Measurements from ENCODE around the gene SHISA7. TPM values are rescaled to one million over a fixed set of nuclear protein-coding genes. Genes with fewer than 3 reads are reported as not detected.

Gene SHISA7
- under 1 TPM in 1 of 7 donors, not detected in 6; 0.27 TPM for total RNA-seq
- polyA plus RNA-seq, result under 1 TPM in 1 of 3 donors, not detected in 2; 0.03 TPM
- long read RNA-seq, donor 1, result 0 reads
- long read RNA-seq, donor 2, full-length matches to known transcripts, result 1 of 1 reads
- long read RNA-seq, donor 2, partial matches to known transcripts, result 0 of 1 reads
- long read RNA-seq, donor 2, other reads (novel, unspliced or antisense), result 0 of 1 reads

DNA sequence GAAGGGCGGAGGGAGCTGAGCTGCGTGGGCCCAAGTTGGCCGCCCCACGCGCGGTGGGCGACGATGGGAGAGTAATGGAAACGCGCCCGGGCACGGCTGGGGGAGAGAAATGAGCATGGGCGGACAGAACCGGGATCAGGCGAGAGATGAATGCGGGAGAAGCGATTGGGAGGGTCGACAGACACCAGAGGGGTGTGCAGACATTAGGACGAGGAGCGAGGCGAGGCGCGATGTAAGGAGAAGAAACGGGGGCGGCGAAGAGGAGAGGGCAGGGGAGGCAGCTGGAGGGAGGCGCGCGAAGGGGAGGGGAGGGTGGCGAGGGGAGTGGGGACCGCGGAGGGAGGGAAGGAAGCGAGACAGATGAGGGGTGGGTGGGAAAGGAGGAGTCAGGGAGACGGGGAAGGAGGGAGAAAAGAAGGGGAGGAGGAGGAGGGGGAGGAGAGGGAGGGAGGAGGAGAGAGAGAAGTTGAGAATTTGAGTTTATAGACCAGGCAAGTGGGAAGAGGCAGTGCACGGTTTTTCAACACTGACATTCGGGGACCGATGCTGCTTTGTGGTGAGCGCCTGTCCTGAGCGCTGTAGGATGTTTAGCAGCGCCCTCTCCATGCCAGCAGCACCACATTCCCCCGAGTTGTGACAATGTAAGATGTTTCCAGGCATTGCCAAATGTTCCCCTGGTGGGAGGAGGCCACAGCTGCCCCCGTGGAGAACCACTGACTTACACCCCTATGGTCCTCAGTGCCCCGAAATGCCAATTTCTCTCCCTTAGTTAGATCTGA is at the start of gene SHISA7:
Gene SHISA7, minus strand, starts transcription at position 256 of the 779 bp plus-strand sequence. CDS start 437 bp downstream, outside the sequence.
- DNase-seq, result no peak
- TF ChIP-seq, protein P1, sequence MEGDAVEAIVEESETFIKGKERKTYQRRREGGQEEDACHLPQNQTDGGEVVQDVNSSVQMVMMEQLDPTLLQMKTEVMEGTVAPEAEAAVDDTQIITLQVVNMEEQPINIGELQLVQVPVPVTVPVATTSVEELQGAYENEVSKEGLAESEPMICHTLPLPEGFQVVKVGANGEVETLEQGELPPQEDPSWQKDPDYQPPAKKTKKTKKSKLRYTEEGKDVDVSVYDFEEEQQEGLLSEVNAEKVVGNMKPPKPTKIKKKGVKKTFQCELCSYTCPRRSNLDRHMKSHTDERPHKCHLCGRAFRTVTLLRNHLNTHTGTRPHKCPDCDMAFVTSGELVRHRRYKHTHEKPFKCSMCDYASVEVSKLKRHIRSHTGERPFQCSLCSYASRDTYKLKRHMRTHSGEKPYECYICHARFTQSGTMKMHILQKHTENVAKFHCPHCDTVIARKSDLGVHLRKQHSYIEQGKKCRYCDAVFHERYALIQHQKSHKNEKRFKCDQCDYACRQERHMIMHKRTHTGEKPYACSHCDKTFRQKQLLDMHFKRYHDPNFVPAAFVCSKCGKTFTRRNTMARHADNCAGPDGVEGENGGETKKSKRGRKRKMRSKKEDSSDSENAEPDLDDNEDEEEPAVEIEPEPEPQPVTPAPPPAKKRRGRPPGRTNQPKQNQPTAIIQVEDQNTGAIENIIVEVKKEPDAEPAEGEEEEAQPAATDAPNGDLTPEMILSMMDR (IDR thresholded peaks at IDR 0.05 in 8 of 11, conservative IDR thresholded peaks at IDR 0.05 in 3 of 11), result no peak
- TF ChIP-seq POLR2A (IDR thresholded peaks at IDR 0.05) (no peak), POLR2AphosphoS5 (IDR thresholded peaks at IDR 0.05) (no peak)
- WGBS, 5 donors, result 1 to 4% (median 3%) methylated on average over 43 of the region's 43 CpGs
- Histone ChIP-seq H3K27me3 (replicated peaks in 1 of 7) (peaks cover 7 to 96% (median 70%) of the 10 kb centered on the region in 7 donors), H3K27ac (no peak within 1 kb of the TSS), H3K9me3 (no peaks in the 10 kb centered on the region), H3K36me3 (no peaks in the 10 kb centered on the region), H3K4me1 (peaks cover 11 to 35% (median 26%) of the 10 kb centered on the region in 6 donors), H3K4me3 (peak within 1 kb of the TSS in 1 of 8 donors; percentile 49)
- intact Hi-C loops (cut with DNase I; ENCODE audit: low total_unique reads), result no loop called here

DNA sequence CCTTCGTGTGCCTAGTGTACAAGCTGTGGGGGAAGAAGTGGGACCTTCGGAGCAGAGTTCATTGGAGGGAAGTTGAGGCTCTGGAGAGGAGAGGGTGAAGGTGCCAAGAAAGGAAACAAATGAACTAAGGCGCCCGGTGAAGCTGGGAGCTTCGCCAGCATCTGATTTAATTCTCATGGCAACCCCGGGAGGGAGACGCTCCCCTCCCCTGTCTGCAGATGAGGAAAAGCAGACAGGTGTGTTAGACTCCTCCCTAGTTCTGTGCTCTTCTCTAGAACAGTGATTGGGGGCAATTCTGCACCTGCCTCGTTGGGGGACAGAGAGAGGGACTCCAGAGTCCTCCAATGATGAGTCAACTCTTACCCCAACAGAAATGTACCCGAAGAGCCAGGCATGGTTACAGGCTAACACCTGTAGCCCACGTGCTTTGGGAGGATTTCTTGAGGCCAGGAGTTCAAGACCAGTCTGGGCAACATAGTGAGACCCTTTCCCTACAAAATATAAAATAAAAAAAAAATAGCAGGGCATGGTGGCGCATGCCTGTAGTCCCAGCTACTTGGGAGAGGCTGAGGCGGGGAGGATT is 49.4 kb upstream of the SHISA7 start:
- WGBS, 5 donors, result 44 to 67% (median 55%) methylated on average over 12 of the region's 12 CpGs
- Histone ChIP-seq H3K4me1 (peaks cover 0 to 41% (median 14%) of the 10 kb centered on the region in 6 donors), H3K4me3 (no peak overlapping the region), H3K27ac (peak overlapping the region in 7 of 8 donors; percentile 22 to 88 (median 83)), H3K27me3 (replicated peaks in 1 of 7) (peaks cover 0 to 60% (median 14%) of the 10 kb centered on the region in 7 donors), H3K36me3 (no peaks in the 10 kb centered on the region), H3K9me3 (no peaks in the 10 kb centered on the region)
- TF ChIP-seq, protein P1 (IDR thresholded peaks at IDR 0.05 in 8 of 11, conservative IDR thresholded peaks at IDR 0.05 in 3 of 11), result no peak
- TF ChIP-seq POLR2AphosphoS5 (IDR thresholded peaks at IDR 0.05), result no peak
- no peak for DNase-seq
- intact Hi-C loops (cut with DNase I; ENCODE audit: low total_unique reads), result no loop called here

- H3K9me3 ChIP-seq, result no peaks in the 10 kb centered on the region
- TF ChIP-seq POLR2AphosphoS5 (IDR thresholded peaks at IDR 0.05) (no peak), POLR2A (IDR thresholded peaks at IDR 0.05) (no peak)
- TF ChIP-seq, protein P1 (IDR thresholded peaks at IDR 0.05 in 8 of 11, conservative IDR thresholded peaks at IDR 0.05 in 3 of 11), result no peak
- intact Hi-C loops (cut with DNase I; ENCODE audit: low total_unique reads), result no loop called here
- H3K27ac ChIP-seq, result peak overlapping the region in 7 of 8 donors; percentile 22 to 88 (median 83)
- no peaks in the 10 kb centered on the region for H3K36me3 ChIP-seq
- H3K4me3 ChIP-seq, result no peak overlapping the region
- peaks cover 0 to 48% (median 21%) of the 10 kb centered on the region in 6 donors for H3K4me1 ChIP-seq
- no peak for DNase-seq
- 72 to 79% (median 75%) methylated on average over 23 to 24 of the region's 24 CpGs for WGBS, 5 donors
- H3K27me3 ChIP-seq (replicated peaks in 1 of 7), result peaks cover 0 to 60% (median 14%) of the 10 kb centered on the region in 7 donors
Measured at GRCh38 chr19:55491546-55492360, 48.7 kb upstream of the SHISA7 start.

All from spleen (tissue), 13 donors.